ENCODE data around the gene FYB1.

The FYB1 gene

DNA sequence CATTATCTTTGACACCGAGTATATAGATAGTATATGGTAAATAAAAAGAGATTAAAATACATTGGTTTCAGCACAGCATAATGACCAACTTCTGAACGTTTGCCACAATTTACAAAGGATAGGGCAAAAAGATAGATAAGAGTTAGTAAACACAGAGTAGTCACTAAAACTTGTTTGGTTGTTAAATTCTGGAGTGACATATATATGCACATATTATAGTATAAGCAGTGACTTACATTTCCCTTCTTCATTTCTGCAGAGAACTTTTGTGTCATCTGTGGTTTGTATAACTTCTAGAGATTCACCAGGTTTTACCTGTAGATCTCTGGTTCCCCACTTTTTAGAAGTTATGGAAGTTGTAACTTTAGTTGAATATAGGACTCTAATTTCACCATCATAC is 100.7 kb downstream of the FYB1 start:
- DNase-seq (ENCODE audit: low read depth), result no peak

DNA sequence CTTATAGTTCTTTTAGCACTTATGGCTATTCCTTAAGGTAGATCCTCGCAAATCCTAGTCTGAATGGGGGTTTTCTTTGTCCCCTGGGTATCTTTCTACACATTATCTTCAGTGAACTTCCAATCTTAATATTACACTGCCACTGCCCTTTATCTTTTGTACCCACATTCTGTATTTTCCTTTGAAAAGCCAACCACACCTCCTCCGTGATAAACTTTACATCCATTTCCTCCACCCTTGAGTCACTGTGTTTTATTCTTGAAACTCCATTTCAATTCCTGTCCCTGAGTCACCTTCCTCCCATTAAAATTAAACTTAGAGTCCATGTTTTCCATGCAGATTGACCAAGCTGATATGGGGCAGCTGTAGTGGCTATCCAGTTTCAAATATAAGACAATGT is 102.0 kb downstream of the FYB1 start:
- no peak for DNase-seq (ENCODE audit: low read depth)

DNA sequence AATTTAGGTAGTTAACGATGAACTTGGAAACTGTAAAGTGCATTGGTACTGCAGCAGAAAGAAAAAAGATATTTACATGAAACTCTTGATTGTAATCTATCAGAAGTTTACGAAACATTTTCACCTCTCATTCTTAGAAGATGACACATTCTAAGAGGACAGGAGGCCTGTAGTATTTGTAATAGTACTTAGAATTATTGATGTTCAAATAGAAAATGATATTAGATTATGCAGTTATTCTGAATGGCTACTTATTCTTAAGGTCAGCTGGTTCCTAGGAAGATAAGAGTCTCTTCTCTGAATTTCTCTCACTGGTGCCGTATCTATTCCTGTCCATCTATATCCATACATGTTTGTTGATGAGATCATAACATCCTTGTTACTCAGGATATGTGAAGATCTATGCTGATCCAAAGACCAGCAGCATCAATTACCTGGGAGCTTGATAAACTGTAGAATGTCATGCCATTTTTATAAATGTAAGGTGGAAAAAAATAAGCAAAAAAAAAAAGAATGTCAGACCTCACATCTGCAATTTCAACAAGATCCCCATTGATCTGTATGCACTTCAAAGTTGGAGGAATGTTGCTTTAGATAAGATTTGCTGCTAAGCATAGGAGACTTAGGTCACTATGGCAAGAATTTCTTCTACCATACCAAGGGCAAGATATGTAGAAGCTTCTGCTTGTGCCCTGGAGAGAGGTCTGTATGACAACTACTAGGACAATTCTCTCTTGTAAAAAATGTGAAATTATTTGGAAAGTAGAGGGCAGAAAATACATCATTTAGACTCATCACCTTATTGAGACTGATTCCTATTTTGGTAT is 102.8 kb downstream of the FYB1 start:
- no peak for DNase-seq (ENCODE audit: low read depth)

DNA sequence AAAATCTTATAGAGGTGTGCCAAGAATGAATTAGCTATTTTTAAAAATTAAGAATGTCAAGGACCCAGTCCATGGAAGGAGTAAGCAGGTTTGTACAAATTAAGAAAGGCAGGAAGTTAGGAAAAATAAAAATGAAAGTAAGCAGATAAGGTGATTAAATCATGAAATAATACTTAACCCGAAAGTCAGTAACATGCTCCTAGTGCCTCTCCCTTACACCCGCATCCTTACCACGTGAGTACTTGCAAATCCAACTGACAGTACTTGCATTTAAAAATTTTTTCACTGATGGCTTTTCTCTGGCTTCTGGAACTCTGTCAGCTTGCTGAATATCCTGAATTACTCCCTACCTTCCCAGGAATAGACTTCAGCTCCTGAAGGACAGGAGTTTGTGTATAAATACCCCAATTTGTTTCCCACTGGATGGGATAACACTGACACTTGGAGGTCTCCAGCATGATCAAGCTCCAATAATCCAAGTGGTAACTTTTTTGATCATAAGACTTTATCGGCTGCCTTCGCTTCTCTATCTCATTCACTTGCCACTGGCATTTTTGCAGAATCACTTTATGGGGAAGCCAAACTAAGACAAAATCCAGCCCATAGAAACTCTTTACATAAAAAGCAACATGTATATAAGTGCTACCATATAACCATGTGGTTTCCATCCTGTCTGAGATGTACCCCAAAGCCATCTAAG is 103.6 kb downstream of the FYB1 start:
- no peak for DNase-seq (ENCODE audit: low read depth)

DNA sequence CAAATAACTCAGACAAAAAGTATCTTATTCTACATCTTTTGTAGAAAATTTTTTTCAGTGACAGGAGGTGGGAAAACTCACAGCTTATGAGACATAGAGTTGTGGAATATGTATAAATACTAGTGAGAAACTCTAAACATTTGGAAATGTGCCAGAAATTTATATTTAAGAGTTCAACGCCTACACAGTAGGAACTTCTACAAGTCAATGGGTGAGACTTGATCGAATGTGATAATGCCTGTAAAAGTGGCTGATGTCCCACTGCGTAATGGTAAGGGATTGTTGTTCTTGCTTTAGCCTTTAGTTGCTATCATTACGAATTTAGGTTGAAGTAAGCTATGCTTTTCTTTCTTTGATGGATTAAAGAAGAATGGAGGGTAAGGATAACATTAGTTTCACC is 105.2 kb downstream of the FYB1 start:
- no peak for DNase-seq (ENCODE audit: low read depth)

DNA sequence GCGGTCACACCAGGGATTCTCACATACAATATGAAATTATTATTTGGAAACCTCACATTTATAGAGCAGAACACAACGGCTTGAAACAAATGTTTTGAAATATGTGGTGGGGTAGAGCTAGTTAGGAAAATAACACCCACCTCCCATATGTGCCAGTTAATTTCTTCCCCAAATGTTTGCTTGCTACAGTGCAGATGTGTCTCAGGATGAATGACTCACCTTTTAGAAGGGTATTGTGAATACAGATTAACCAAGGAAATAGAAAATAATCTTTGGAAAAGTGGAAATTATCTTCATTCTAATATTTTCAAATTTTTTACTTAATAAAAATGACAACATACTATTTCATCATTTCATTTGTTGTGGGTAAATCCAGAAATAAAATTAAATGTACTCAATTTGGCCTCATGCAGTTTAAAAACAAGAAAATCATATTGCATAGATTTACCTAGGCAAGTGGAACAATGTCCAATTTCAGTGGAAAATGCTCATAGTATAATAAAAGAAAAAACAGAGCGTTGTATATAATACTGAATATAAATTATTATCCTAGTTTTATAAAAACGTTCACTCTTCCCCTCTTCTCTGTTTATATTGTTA is 105.9 kb downstream of the FYB1 start:
- DNase-seq (ENCODE audit: low read depth), result no peak

DNA sequence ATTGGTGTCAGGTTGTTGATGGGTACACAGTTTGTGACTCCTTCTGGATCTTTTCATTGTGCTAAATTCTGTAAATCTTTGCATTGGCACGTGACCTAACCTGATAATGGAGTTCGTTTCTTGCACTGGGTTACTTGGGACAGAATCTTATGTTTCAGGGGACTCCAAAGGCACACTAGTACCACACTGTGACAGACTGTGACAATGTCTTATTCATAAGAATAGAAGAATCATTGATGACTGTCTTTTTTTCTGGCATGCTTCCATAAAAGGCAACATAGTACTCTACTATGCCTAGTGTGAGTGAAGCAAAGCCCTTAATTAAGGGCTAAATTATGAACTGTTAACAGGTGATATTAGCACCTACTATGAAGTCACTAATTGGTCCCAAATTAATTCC is 109.8 kb downstream of the FYB1 start:
- no peak for DNase-seq (ENCODE audit: low read depth)

DNA sequence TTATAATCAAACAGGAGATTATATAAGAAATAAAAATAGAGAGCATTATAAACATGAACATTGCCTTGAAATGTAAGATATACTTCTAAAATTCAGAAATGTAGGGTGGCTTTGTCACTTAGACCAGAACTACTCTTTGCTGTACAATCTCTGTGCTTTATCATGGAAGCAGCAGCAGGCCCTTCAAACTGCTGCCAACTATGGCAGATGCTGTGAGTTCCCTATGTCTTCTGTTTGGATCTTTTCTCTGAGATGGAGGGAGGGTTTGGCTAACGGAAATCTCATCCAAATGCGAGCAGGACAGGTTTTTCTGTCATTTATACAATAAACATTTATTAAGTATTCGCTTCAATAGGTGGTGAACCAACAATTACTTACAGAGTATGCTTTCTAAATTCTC is 110.4 kb downstream of the FYB1 start:
- DNase-seq (ENCODE audit: low read depth), result no peak

DNA sequence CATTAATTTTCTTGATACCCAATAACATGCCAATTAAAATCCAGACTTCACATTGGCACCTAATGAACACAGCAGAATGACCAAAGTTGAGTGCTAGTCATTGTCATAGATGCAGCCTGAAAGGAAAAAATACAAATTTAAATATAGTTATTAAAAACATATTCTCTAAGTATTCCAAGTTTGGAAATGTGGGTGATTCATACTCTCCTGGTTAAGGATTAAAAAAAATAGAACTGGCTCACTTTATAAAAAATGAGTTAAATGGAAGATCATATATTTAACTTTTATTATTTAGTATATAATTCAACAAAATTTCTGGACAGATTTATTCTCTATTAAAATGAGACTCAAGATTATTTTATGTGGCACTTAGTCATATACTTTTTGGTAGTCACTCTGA is 112.0 kb downstream of the FYB1 start:
- no peak for DNase-seq (ENCODE audit: low read depth)

DNA sequence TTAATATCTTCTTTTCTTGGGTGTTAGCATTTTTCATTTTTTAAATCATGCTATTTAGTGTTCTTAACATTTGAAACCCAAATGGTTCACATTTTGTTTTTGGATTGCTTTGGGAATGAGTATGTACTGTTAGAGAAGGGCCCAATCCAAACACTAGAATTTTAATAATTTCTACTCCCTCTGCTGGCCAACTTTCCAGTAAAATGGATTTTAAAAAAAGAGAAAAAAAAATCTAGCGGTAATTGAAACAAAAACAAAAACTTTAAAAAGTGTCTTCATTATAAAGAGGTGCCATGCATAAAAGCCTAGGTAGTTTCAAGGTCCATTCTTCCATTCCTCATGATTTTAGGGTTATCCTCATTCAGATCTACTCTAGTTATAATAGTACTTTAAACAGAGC is 113.0 kb downstream of the FYB1 start:
- no peak for DNase-seq (ENCODE audit: low read depth)

DNA sequence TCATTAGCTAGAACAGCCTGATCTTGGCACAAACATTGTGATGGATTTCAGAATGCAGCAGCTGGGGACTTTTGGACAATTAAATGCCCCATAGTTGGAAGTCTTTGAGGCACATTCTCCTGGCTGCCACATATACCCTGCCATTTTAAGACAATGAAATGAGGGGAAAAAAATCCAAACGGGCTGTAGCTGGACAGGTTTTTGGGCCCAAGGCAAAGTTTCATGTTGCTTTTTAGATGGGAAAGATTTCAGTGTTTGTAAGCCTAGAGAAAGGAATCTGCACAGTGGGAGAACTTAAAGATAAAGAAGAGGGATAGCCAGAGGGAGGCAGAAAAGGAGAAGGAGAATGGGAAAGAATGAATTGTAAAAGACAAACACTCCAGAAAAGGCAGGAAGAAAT is 115.1 kb downstream of the FYB1 start:
- DNase-seq (ENCODE audit: low read depth), result no peak

DNA sequence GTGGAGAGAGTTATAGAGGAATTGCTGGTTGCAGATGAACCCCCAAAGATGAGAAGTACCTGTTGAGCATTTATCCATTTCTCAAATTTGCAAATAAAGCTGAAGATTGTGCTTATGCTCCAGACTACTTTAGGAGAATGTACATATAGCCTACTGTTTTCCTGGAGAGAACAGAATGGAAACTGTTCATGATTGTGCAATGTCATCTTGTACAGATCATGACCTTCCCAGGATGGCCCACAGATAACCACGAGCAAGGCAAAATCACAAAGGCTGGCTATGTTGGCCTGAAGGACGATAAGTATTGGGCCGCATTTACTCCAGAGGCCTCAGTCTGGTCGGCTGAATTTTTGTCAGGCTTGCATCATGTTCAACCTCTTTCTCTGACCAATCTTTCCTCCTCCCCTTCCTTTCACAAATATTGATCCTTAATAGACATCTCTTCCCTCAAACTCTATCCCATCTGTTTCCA is 116.6 kb downstream of the FYB1 start:
- DNase-seq (ENCODE audit: low read depth), result no peak

DNA sequence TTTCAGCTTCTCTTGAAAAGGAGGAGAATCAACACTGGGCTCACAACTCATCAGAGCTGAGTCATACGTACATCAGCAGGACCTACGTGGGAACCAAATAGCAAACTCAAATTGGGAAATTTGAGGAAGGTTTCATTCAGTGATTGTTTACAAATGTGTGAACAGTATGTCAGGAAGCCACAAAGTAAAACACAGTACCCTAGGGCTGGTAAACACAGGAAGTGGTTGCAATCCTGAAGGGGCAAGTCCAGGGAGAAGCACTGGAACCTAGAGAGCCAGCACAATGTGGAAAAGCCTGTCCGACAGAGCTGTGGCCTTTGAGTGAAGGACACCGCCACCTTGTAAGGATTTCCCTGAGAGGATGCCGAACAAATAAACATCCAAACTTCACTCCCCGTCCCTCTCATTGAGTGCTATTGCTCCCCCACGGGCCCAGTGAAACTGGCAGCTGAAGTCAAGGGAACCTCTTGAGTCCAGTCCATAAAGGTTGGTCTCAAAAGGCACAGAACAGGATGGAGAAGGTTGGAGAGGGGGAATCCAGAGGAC is 118.4 kb downstream of the FYB1 start:
- DNase-seq (ENCODE audit: low read depth), result no peak

DNA sequence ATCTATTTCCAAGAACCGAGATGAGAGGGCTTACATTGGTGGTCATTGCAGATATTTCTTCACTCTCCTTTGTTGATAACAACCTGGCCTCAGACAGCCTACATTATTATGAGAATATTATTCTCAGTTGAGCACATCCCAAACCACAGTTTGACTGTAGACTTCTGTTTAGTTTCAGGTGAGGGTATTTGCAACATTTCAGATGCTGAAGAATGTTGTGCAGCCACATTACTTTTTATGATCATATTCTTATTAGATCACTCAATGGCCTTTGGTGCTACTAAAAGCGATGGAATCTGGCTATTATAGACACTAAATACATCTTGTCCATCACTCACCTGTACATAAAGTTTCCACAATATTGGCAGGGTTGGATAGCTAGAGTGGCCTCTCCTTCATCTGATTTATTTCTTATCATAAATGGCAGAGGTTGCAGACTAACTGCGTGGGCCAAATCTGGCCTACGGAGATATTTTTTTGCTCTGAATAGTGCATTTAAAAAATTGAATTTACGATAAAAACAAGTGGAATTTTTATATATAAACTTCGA is 119.0 kb downstream of the FYB1 start:
- no peak for DNase-seq (ENCODE audit: low read depth)

DNA sequence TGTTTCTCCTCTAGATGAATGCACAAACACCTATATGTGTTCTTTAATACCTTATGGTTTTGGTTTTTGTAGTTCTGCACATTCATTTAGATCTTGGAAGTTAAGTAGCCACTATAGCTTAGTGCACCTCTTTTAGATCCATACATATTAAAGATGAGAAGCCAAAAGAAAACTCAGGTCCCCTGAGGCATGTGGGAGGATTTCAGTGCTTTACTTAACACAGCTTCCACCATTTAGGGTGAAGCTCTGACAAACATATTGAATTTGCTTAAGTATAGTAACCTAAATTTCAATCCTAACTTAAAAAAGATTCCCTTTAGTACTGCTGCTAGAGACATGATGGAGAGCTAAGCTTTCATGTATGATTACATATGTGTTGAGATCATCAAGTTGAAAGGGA is 119.5 kb downstream of the FYB1 start:
- DNase-seq (ENCODE audit: low read depth), result no peak

DNA sequence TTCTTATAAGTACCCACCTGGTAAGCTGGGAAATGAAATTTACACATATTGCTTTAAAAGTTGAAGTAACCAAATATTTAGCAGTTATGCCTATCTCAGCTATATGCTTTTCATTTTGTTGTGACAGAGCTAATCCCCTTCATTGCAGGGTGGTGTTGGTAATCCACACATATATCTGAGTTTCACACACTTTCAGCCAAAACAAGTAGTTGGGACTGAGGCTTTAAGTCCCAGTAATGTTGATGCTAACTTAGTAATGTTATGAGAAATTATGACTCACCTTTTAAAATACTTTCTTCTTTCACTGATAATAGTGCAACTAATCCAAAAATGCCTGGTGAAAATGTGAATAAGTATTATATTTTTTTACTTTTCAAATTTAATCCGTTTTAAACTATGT is 126.0 kb downstream of the FYB1 start:
- no peak for DNase-seq (ENCODE audit: low read depth)

DNA sequence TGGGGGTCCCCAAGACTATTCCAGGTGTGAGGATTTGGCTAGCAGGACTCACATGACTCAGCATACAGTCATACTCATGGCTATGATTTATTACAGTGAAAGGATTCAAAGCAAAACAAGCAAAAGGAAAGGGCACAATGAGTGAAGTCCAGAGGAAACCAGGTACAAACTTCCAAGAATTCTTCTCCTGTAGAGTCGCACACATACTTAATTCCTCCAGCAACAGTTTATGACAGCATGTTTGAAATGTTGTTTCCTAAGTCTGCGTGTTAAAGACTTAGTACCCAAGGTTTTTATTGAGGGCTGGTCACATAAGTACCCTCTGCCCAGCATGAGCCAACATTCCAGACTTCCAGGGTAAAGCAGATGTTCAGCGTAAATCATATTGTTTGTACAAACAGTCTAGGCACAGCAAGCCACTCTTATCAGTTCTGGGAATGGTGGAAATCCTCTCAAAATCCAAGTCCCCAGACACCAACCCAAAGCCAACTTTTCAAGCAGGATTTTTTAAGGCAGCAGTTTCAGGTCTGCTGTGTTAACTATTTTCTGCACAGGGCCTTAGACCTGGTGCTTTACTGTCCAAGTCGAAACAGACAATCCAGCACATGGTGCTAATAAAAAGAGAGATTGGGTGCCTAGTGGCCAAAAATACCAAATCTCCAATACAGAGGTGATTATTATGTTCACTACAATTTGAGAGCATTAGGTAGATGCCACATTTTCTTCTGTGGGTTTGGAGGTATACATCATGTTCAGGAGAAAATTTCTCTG is 126.6 kb downstream of the FYB1 start:
- no peak for DNase-seq (ENCODE audit: low read depth)

DNA sequence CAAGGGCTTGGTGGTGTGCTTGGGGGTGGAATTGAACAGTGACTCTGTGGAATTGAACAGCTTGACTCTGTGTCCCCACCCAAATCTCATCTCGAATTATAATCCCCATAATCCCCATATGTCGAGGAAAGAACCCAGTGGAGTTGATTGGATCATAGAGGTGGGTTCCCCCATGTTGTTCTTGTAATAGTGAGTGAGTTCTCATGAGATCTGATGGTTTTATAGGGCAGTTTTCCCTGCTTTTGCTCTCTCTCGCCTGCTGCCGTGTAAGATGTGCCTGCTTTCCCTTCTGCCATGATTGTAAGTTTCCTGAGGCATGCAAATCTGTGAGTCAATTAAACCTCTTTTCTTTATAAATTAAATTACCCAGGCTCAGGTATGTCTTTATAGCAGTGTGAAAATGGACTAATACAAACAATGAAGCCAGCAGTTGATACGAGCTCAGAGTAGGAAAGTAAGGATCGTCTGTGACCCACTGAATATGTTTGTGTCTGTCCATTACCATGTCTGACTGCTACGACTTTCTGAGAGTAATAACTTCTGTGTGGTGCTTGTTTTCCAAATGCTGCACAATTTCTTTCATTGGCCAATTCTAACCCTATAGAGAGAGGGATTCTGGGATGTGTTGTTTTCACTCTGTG is 127.3 kb downstream of the FYB1 start:
- no peak for DNase-seq (ENCODE audit: low read depth)

DNA sequence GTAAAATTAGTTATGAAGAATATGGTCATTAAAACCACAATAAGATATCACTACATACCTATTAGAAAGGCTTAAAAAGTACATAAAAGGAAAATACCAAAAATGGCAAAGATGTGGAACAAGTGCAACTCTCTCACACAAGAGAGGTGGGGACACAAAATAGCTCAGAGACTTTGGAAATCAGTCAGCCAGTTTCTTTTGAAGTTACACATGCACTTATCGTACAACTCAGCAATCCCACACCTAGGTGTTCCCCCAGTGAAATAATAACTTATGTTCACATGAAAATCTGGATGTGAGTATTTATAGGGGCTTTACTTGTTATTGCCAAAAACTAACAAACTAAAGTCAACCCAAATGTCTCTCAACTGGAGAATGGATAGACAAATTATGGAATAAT is 135.4 kb downstream of the FYB1 start:
- no peak for DNase-seq (ENCODE audit: low read depth)

DNA sequence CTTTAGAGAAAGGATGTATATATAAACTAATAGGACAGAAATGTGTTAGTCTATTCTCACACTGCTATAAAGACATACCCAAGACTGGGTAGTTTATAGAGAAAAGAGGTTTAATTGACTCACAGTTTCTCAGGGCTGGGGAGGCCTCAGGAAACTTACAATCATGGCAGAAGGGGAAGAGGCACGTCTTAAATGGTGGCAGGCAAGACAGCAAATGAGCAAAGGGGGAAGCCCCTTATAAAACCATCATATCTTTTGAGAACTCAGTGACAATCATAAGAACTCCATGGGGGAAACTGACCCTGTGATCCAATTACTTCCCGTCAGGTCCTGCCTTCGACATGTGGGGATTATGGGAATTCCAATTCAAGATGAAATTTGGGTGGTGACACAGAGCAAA is 136.4 kb downstream of the FYB1 start:
- no peak for DNase-seq (ENCODE audit: low read depth)

DNA sequence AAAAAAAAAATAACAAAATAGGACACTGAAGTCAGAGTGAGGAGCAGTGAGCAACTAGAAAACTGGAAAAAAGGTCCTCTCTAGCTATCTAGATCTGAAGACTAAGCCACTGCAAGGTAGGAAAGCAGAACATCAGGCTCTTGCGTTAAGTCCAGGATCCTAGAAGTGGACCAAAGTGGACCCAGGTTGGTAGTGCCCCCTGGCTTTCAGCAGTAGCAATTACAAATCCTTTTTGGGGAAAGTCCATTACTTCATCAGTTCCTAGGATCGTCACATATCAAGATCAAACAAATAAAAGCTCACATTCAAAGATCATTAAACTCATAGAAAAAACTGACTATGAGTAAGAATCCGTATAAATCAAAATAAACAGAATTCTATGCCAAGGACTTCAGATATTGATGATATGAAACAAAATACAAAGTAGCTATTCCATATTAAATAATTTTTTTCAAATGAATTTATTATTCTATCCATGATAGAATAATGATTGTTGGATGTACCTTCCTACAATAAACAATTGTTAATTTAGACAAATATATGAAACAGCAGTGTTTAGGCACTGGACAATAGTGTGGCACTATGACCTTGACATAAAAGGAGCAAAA is 138.7 kb downstream of the FYB1 start:
- no peak for DNase-seq (ENCODE audit: low read depth)

Measured in T follicular helper cell (primary cell).